Smooth muscle cell of the umbilical artery (primary cell): ENCODE results near the gene M6PR. TPM values are rescaled to one million over a fixed set of nuclear protein-coding genes. Genes with fewer than 3 reads are reported as not detected.

Experiments used
- total RNA-seq: library from RNA; depleted of rRNA; stranded (reverse); fragments of >200 nt; gene quantifications from 2 replicates; pipeline ENCODE4 v1.2.3, GENCODE V29; 2014

The M6PR gene
- 188 and 198 TPM in 2 replicates for total RNA-seq

DNA sequence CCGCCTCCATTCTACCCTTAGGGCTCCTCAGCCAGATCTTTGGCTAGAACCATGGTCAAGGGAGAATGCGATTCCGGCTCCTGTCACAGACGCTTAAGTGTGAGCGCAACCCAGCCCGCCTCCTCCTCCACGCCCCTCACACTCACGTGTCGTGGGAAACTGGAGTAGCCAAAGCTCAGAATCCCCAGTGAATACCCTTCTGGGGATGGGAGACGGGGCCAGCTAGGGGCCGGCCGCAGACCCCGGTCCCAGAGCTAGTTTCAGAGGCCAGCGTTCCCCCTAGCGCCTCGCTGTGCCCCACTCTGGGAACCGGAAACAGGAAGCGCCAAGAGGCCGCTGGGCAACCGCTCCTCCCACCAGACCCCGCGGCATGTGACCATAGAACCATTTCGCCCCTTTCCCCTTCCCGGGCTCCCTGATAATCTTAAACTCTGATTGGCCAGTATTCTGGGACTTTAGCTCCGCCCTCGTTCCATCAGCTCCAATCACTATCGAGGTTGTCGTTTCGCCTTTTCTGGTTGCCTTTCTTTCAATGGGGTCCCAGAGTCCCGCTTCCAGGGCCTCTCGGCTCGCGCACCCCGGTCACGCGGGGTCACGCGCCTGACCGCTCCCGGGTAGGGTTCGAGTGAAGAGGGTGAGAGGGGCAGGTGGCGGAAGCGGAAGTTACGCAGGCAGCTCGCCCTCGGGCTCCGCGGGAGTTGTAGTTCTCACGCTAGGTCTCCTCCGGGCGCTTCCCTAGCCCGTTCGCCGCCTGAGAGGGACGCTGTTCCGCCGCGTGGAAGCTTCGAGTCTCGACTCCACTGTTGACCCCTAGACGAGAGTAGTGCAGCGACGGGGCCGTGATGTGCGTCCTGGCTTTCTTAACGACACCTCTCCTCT is at the start of gene M6PR:
TSS of gene M6PR (minus strand) at position 304 of the 879 bp plus-strand sequence. CDS start 3,241 bp downstream, outside the sequence.

GRCh38 chr12:8989413-8989812 is 40.0 kb upstream of the M6PR start, which contains the start of gene KLRG1:
TSS of gene KLRG1 (plus strand) at chr12:8989546. CDS start at chr12:8989636, 90 bp downstream.

DNA sequence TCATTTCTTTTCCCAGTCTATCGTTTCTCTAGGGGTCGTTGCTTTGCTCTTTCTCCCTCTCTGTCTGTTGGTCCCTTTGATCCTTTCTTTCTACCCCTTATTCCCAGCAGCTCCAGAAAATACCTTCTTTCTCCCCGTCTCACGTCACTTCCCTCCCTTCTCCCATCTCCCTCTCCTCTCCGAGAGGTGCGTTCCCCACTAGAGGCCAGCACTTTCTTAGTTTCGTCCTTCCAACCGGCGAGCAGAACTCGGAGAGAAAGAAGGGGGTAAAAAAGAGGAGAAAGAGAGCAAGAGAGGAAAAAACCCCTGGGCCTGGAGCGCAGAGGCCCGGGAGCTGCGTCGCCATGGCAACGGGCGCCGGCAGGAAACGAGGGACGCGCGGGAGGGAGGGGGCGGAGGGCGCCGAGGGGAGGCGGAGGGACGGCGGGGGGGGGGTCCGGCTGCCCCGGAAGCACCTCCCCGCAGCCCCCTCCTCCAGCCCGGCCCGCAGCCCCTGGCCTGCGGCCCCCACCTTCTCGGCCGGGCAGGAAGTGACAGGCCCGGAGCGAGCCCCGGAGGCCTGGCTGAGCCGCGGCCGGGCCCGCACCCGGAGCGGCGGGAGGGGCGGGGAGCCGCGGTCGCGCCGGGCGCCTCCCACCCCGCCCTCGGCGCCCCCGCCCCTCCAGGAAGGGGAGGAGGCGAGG is 35.3 kb downstream of the M6PR start, which contains the start of gene PHC1:
TSS of gene PHC1 (plus strand) at position 477 of the 683 bp plus-strand sequence. CDS start 3,169 bp downstream, outside the sequence.

Other genes with a start within 250 kb of the M6PR start
- not detected in 2 replicates for gene A2ML1, start 127.0 kb downstream of the M6PR start, total RNA-seq
- 12.2 and 35.1 TPM in 2 replicates for gene PHC1, start 35.1 kb downstream of the M6PR start, total RNA-seq
- gene KLRG1, start 39.9 kb upstream of the M6PR start, total RNA-seq, result 0.30 and 1.1 TPM in 2 replicates
- gene A2M, start 166.3 kb upstream of the M6PR start, total RNA-seq, result under 0.01 TPM in 1 of 2 replicates, not detected in the other